ENCODE results near the gene GARS1. TPM values are rescaled to one million over a fixed set of nuclear protein-coding genes. Genes with fewer than 3 reads are reported as not detected.

Gene GARS1
- total RNA-seq, 1 donor = 287 TPM

GRCh38 chr7:30552330-30552729 lies 42.3 kb upstream of the GARS1 start:
- no peak for DNase-seq (ENCODE audit: low read depth)
- TF ChIP-seq CTCF (IDR thresholded peaks at IDR 0.05; ENCODE audit: insufficient read depth, low read depth, low read length) = no peak

DNA sequence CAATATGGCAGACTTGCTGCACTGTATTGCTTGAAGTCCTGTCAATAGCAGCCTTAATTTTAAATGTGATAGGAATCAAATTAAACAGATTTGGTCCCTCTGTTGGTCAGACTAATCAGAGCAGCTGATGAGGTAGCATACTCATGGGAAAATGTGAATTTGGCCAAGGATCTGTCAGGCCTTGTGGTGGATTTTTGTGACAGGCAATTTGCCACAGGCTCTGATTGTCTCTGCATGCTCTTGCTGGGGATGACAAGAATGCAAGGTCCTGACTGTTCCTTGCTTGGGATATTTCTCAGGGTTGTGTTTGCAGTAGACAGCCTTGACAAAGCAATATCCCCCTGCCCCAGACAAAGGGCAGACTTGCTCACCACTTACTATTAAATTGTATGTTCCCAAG lies 41.5 kb upstream of the GARS1 start:
- DNase-seq (ENCODE audit: low read depth) = no peak
- no peak overlapping the region for H3K4me3 ChIP-seq (ENCODE audit: low read depth, low read length)
- no peak for TF ChIP-seq CTCF (IDR thresholded peaks at IDR 0.05; ENCODE audit: insufficient read depth, low read depth, low read length)

More at GRCh38 chr7:30552330-30552729, 42.3 kb upstream of the GARS1 start:
- no peak overlapping the region for H3K4me3 ChIP-seq (ENCODE audit: low read depth, low read length)

DNA sequence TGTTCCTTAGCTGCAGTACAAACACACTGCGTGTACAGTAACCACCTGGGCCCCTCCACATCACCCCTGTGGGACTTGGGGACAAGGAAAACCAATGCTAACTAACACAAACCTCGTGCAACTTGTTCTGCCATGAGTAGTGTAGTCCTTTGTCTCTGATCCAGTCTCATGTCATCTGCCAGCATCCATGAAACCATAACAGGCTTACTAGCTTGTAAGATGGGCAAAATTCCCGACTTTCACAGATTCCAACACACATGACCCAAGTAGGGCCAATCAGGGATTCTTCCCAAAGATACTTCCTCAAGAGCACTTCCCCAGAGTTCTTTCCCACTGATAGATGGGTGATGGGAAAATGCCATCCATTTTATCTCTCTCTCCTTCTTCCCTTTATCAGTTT lies 41.1 kb upstream of the GARS1 start:
- DNase-seq (ENCODE audit: low read depth) = no peak
- no peak overlapping the region for H3K4me3 ChIP-seq (ENCODE audit: low read depth, low read length)
- TF ChIP-seq CTCF (IDR thresholded peaks at IDR 0.05; ENCODE audit: insufficient read depth, low read depth, low read length) = no peak

DNA sequence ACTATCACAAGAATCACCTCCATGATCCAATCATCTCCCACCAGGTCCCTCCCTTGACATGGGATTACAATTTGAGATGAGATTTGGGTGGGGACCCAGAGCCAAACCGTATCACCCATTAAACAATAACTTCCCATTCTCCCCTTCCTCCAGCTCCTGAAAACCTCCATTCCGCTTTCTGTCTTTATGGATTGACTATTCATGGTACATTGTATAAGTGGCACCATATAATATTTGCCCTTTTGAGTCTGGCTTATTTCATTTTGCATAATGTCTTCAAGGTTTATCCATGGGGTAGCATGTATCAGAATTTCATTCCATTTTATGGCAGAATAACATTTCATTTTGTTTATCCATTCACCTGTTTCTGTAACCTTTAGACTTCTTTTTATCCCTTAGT lies 39.2 kb upstream of the GARS1 start:
- no peak for DNase-seq (ENCODE audit: low read depth)
- no peak overlapping the region for H3K4me3 ChIP-seq (ENCODE audit: low read depth, low read length)
- no peak for TF ChIP-seq CTCF (IDR thresholded peaks at IDR 0.05; ENCODE audit: insufficient read depth, low read depth, low read length)

DNA sequence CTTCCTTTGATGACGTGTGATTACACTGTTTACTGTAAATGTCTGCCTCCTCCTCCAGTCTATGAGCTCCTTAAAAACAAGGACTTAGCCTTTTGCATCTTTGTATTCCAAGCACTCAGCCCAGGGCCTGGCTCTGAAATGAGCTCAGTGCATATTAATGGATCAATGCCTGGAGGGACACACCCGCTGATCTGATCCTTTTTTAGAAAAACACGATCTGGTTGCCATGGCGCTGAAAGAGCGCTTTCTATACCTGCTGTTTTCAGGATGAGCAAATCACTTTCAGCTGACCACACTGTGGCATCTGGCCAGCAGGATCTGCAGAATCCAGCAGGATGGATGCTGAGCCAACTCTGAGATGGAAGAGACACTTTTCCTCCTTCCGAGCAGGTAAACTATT lies 37.8 kb upstream of the GARS1 start:
- no peak for TF ChIP-seq CTCF (IDR thresholded peaks at IDR 0.05; ENCODE audit: insufficient read depth, low read depth, low read length)
- H3K4me3 ChIP-seq (ENCODE audit: low read depth, low read length) = no peak overlapping the region
- no peak for DNase-seq (ENCODE audit: low read depth)

DNA sequence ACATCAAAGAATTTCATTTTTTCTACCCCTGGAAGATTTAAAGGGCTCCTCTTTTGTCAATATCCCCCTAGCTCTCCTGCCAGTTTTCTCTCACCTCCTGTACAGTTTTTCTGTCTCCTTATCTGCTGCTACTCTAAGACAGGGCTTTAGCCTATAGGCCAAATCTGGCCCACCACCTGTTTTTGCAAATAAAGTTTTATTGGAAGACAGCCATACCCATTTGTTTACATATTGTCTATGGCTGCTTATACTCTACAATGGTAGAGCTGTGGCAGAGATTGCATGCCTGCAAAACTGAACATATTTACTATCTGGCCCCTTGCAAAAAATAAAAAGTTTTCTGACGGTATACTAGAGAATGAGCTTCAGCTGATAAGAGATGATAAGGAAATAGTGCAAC lies 37.4 kb upstream of the GARS1 start:
- DNase-seq (ENCODE audit: low read depth) = no peak
- no peak for TF ChIP-seq CTCF (IDR thresholded peaks at IDR 0.05; ENCODE audit: insufficient read depth, low read depth, low read length)
- H3K4me3 ChIP-seq (ENCODE audit: low read depth, low read length) = no peak overlapping the region

- DNase-seq (ENCODE audit: low read depth) = no peak
- no peak for TF ChIP-seq CTCF (IDR thresholded peaks at IDR 0.05; ENCODE audit: insufficient read depth, low read depth, low read length)
- H3K4me3 ChIP-seq (ENCODE audit: low read depth, low read length) = no peak overlapping the region
These were observed 35.1 kb upstream of the GARS1 start for GRCh38 chr7:30559611-30560010.
